Tibial artery (tissue), 4 donors: Measurements from ENCODE around the gene ALKBH7.

Source experiments
- DNase-seq, 2 donors: peaks; one replicate each; pipeline ENCODE4 v3.0.0-alpha.2; 2019
- H3K27ac ChIP-seq, 2 donors: fragments of 200-600 bp; sonication (generic) in 1 of 2; 1 replicate in 1 of 2; 2 replicates in 1 of 2; pipeline ENCODE4 v1.5.1; 2018 to 2019; ENCODE audit warnings: mild to moderate bottlenecking in 1 of 2
- H3K27me3 ChIP-seq, 2 donors: fragments of 200-600 bp; sonication (generic) in 1 of 2; one replicate each; pipeline versions ENCODE4 v1.5.1 to v1.6.0; 2016 to 2019
- H3K36me3 ChIP-seq, 3 donors: fragments of 200-600 bp; sonication (generic) in 2 of 3; one replicate each; pipeline ENCODE4 v1.5.1; 2016 to 2019; ENCODE audit warnings: mild to moderate bottlenecking in 2 of 3
- H3K4me1 ChIP-seq, 4 donors: fragments of 200-600 bp; sonication (generic) in 2 of 4; 1 replicate in 3 of 4; 2 replicates in 1 of 4; pipeline ENCODE4 v1.5.1; 2016 to 2019
- H3K4me3 ChIP-seq, 2 donors: fragments of 200-600 bp; sonication (generic) in 1 of 2; 1 replicate in 1 of 2; 2 replicates in 1 of 2; pipeline ENCODE4 v1.5.1; 2018 to 2019; ENCODE audit warnings: mild to moderate bottlenecking in 2 of 2
- H3K9me3 ChIP-seq, 3 donors: fragments of 200-600 bp; sonication (generic) in 1 of 3; one replicate each; pipeline ENCODE4 v1.5.1; 2016 to 2019
- intact Hi-C: fragments of 100-400 bp; cut with DNase I; formaldehyde crosslinking; loops from one replicate; pipeline ENCODE4 v1.15.0; 2023; ENCODE audit warnings: low total_unique reads
- TF ChIP-seq, protein P1 (sequence below), 2 experiments: fragments of 200-600 bp in 1 of 2; fragments of 450-650 bp in 1 of 2; IDR thresholded peaks; one replicate each; pipeline ENCODE4 v1.5.1; 2017 to 2019; ENCODE audit warnings: antibody characterized with exemption in 2 of 2, mild to moderate bottlenecking in 1 of 2, moderate library complexity in 1 of 2

ALKBH7 gene

DNA sequence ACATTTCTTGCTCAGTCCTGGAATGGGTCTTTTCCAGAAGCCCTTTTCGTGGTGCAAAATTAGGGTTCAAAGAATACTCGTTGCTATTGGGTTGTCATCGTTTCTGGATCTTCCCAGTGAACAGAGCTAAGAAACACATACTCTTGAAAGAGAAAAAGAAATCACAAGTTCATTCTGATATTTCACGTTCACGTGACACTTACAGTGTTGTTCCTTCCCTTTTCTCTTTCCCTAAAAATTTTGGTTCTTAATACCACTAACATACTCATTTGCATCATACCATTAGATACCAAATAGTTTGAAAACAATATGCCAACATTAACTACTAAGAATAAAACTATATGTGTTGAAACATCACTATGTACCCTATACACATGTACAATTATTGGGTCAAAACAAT lies 33.8 kb downstream of the ALKBH7 start:
- Histone ChIP-seq H3K27ac (no peak overlapping the region), H3K4me3 (no peak overlapping the region), H3K4me1 (no peaks in the 10 kb centered on the region), H3K36me3 (no peaks in the 10 kb centered on the region), H3K27me3 (no peaks in the 10 kb centered on the region), H3K9me3 (no peaks in the 10 kb centered on the region)
- TF ChIP-seq, protein P1, sequence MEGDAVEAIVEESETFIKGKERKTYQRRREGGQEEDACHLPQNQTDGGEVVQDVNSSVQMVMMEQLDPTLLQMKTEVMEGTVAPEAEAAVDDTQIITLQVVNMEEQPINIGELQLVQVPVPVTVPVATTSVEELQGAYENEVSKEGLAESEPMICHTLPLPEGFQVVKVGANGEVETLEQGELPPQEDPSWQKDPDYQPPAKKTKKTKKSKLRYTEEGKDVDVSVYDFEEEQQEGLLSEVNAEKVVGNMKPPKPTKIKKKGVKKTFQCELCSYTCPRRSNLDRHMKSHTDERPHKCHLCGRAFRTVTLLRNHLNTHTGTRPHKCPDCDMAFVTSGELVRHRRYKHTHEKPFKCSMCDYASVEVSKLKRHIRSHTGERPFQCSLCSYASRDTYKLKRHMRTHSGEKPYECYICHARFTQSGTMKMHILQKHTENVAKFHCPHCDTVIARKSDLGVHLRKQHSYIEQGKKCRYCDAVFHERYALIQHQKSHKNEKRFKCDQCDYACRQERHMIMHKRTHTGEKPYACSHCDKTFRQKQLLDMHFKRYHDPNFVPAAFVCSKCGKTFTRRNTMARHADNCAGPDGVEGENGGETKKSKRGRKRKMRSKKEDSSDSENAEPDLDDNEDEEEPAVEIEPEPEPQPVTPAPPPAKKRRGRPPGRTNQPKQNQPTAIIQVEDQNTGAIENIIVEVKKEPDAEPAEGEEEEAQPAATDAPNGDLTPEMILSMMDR (IDR thresholded peaks at IDR 0.05) = no peak
- DNase-seq = no peak
- intact Hi-C loops = no loop called here

DNA sequence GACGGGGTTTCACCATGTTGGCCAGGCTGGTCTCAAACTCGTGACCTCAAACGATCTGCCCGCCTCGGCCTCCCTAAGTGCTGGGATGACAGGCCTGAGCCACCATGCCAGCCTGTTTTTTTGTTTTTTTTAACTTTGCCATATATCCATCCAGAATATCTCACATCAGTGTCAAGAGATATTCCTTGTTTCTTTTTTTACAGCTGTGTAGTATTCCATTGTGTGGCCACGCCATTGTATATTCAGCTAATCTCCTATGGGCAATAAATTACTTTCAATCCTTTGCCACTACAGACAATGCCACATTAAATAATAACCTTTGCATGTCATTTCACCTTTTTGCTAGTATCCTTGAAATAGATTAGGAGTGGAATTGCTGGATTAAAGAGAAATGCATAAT lies 36.8 kb downstream of the ALKBH7 start:
- H3K4me3 ChIP-seq = no peak overlapping the region
- no peaks in the 10 kb centered on the region for H3K4me1 ChIP-seq
- TF ChIP-seq, protein P1 (IDR thresholded peaks at IDR 0.05) = no peak
- H3K27ac ChIP-seq = no peak overlapping the region
- no peaks in the 10 kb centered on the region for H3K9me3 ChIP-seq
- intact Hi-C loops = no loop called here
- no peak for DNase-seq
- peaks cover 4 to 12% (median 6%) of the 10 kb centered on the region in 3 donors for H3K36me3 ChIP-seq
- no peaks in the 10 kb centered on the region for H3K27me3 ChIP-seq

DNA sequence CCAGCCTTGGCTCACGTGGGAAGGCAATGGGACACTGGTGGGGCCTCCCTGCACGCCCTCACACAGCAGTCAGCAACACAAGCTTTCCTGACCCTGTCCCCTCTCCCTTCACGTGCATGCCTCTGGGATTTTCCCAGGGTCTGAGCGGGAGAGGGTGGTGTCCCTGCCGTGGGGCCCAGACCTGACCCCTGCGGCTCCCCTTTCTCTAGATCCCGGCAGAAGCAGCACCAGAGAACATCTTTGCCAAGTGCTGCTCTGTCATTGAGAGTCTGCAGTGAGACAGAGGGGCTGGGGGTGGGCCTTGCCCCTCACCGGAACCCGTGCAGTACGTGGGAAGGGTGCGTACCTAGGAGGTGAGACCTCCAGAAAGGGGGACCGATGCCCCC lies 39.5 kb downstream of the ALKBH7 start:
- Histone ChIP-seq H3K9me3 (no peaks in the 10 kb centered on the region), H3K4me1 (no peaks in the 10 kb centered on the region), H3K4me3 (no peak overlapping the region), H3K27ac (no peak overlapping the region), H3K27me3 (no peaks in the 10 kb centered on the region), H3K36me3 (peaks cover 31 to 39% (median 33%) of the 10 kb centered on the region in 3 donors)
- DNase-seq = no peak
- TF ChIP-seq, protein P1 (IDR thresholded peaks at IDR 0.05) = no peak
- intact Hi-C loops = no loop called here

DNA sequence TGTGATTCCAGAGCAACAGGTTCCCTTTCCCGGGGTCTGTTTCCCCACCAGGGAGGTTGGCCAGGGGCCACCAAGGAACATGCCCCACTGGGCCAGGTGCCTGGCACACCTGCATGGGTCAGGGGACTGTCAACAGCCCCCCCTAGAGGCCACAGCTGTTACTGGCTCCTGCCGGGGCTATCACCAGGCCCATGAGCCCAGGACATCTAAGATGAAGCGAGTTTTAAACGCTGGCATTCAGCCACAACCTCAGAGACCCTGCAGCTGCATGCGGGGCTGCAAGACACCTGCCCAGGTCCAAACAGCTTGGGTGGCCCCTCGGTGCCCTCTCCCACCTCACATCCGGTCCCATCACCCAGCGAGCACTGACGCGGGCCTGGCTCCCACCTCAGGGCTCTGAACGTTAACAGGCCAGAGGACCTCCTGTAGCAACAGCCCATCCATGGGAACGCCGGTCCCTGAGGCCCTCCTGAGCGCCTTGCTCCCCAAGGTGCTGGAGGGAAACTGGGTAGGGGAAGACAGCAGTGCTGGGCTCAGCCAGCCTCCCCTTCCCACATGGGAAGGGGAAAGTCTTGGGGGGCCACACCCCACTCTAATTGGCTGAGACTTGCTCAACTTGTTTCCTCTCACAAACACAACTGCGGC lies 40.0 kb downstream of the ALKBH7 start:
- no peaks in the 10 kb centered on the region for H3K4me1 ChIP-seq
- DNase-seq = no peak
- intact Hi-C loops = no loop called here
- no peak overlapping the region for H3K27ac ChIP-seq
- H3K4me3 ChIP-seq = no peak overlapping the region
- no peaks in the 10 kb centered on the region for H3K9me3 ChIP-seq
- TF ChIP-seq, protein P1 (IDR thresholded peaks at IDR 0.05) = peak in 1 of 2 experiments; percentile 37
- peaks cover 37 to 44% (median 38%) of the 10 kb centered on the region in 3 donors for H3K36me3 ChIP-seq
- H3K27me3 ChIP-seq = no peaks in the 10 kb centered on the region

DNA sequence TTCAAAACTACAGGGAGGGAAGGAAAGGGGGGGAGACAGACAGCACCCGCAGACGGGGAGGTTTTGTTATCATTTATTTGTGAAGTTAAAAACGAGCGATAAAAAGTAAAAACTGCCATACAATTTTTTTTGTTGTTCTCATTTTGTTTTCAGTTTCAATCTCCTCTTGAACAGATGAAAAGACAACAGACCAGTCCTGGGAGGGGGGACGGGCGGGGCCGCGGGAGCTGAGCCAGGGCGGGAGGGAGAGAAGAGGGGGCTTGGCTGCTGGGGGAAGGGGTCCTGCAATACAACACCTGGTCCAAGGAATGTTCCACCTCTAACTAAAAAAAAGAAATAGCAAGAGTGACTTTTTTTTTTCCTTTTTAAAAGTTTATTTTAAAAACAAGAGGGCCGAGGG lies 40.7 kb downstream of the ALKBH7 start:
- TF ChIP-seq, protein P1 (IDR thresholded peaks at IDR 0.05) = no peak
- intact Hi-C loops = no loop called here
- Histone ChIP-seq H3K27ac (no peak overlapping the region), H3K4me1 (no peaks in the 10 kb centered on the region), H3K9me3 (no peaks in the 10 kb centered on the region), H3K36me3 (peaks cover 44 to 51% (median 45%) of the 10 kb centered on the region in 3 donors), H3K4me3 (no peak overlapping the region), H3K27me3 (no peaks in the 10 kb centered on the region)
- DNase-seq = no peak
